ENCODE measurements around the gene PITRM1. TPM values are rescaled to one million over a fixed set of nuclear protein-coding genes. Genes with fewer than 3 reads are reported as not detected.

The PITRM1 gene
- polyA plus RNA-seq, 1 of the 3 experiments (the other 2 are of a cell fraction), result 79.6 TPM

- Histone ChIP-seq H3K27ac (ENCODE audit: low read depth in 2 of 2, low read length in 1 of 2) (no peak overlapping the region), H3K79me2 (ENCODE audit: insufficient read depth) (no peaks in the 10 kb centered on the region), H2AFZ (ENCODE audit: low read depth) (no peak overlapping the region), H3K4me1 (ENCODE audit: control insufficient read depth in 1 of 2, insufficient read depth in 2 of 2, low read depth in 1 of 2, low read length in 1 of 2) (no peaks in the 10 kb centered on the region; a peak in 1 of 4 replicates), H3K9ac (no peak overlapping the region), H3K36me3 (replicated peaks in 1 of 2; ENCODE audit: control insufficient read depth in 1 of 2, insufficient read depth in 2 of 2, low read length in 1 of 2) (peaks cover 59 to 95% of the 10 kb centered on the region in 2 experiments), H3K27me3 (ENCODE audit: insufficient read depth) (no peaks in the 10 kb centered on the region), H3K4me2 (no peak overlapping the region), H3K9me2 (no peaks in the 10 kb centered on the region), H3F3A (replicated peaks; ENCODE audit: insufficient read depth) (peaks cover 19% of the 10 kb centered on the region), H4K20me1 (ENCODE audit: insufficient read depth) (no peaks in the 10 kb centered on the region), H3K9me3 (no peaks in the 10 kb centered on the region), H3K4me3 (ENCODE audit: low read depth in 2 of 2, low read length in 1 of 2) (no peak overlapping the region)
- TF ChIP-seq ELF1 (IDR thresholded peaks at IDR 0.05) (no peak), EP300 (IDR thresholded peaks at IDR 0.05; ENCODE audit: borderline replicate concordance in 1 of 2, low read depth in 1 of 2, low read length in 1 of 2) (no peak)
- TF ChIP-seq, protein P1, sequence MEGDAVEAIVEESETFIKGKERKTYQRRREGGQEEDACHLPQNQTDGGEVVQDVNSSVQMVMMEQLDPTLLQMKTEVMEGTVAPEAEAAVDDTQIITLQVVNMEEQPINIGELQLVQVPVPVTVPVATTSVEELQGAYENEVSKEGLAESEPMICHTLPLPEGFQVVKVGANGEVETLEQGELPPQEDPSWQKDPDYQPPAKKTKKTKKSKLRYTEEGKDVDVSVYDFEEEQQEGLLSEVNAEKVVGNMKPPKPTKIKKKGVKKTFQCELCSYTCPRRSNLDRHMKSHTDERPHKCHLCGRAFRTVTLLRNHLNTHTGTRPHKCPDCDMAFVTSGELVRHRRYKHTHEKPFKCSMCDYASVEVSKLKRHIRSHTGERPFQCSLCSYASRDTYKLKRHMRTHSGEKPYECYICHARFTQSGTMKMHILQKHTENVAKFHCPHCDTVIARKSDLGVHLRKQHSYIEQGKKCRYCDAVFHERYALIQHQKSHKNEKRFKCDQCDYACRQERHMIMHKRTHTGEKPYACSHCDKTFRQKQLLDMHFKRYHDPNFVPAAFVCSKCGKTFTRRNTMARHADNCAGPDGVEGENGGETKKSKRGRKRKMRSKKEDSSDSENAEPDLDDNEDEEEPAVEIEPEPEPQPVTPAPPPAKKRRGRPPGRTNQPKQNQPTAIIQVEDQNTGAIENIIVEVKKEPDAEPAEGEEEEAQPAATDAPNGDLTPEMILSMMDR (IDR thresholded peaks at IDR 0.05), result no peak
- POLR2A ChIA-PET, result no interaction called here
- CTCF ChIA-PET, result no interaction called here
- DNase-seq, result no peak
- WGBS (ENCODE audit: low lambda C conversion rate), result 98% methylated on average over 8 of the region's 8 CpGs
Observed at GRCh38 chr10:3146289-3146688, 26.3 kb downstream of the PITRM1 start.

- peaks cover 61 to 91% of the 10 kb centered on the region in 2 experiments for H3K36me3 ChIP-seq (replicated peaks in 1 of 2; ENCODE audit: control insufficient read depth in 1 of 2, insufficient read depth in 2 of 2, low read length in 1 of 2)
Observed at GRCh38 chr10:3145366-3145765, 27.2 kb downstream of the PITRM1 start.

DNA sequence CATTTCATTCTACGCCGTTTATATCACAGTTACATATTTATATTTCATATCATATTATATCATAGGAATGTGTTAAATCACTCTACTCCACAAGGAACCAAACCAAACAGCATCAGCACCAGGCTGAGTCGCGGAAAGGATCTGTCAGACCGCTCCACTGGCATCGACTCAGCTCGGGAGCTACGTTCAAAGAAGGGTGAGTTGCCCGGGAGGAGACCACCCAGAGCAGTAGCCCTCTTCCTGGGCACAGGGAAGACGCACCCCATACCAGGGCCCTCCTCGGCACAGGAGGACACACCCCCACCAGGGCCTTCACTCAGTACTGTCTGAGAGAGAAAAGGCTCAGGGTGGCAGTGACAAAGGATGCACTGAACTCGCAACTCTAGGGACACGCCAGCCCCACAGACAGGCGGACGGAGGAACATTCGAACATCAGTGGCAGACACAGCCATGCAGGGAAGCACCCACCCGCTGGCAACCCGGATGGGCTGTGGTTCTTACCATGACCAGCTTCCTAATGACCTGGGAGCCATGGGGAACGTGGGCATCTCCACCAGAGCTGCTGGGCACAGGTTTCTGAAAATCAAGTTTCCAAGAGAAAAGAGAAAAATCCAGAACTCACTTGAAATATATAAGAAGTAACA lies 28.7 kb downstream of the PITRM1 start:
- H3K9ac ChIP-seq, result no peak overlapping the region
- no peaks in the 10 kb centered on the region for H3K27me3 ChIP-seq (ENCODE audit: insufficient read depth)
- H3K4me3 ChIP-seq (ENCODE audit: low read depth in 2 of 2, low read length in 1 of 2), result no peak overlapping the region
- H4K20me1 ChIP-seq (ENCODE audit: insufficient read depth), result no peaks in the 10 kb centered on the region
- H3K4me1 ChIP-seq (ENCODE audit: control insufficient read depth in 1 of 2, insufficient read depth in 2 of 2, low read depth in 1 of 2, low read length in 1 of 2), result no peaks in the 10 kb centered on the region; a peak in 1 of 4 replicates
- DNase-seq, result no peak
- no peaks in the 10 kb centered on the region for H3K9me3 ChIP-seq
- ChIA-PET POLR2A (no interaction called here), CTCF (interaction anchor here (0.9 kb wide), 1 partner anchor 53 kb away, joined by 3 read pairs; no protein-coding TSS in a partner anchor)
- no peak overlapping the region for H3K4me2 ChIP-seq
- peaks cover 63 to 91% of the 10 kb centered on the region in 2 experiments for H3K36me3 ChIP-seq (replicated peaks in 1 of 2; ENCODE audit: control insufficient read depth in 1 of 2, insufficient read depth in 2 of 2, low read length in 1 of 2)
- peaks cover 26% of the 10 kb centered on the region for H3F3A ChIP-seq (replicated peaks; ENCODE audit: insufficient read depth)
- WGBS (ENCODE audit: low lambda C conversion rate), result 97% methylated on average over 18 of the region's 19 CpGs
- no peak overlapping the region for H3K27ac ChIP-seq (ENCODE audit: low read depth in 2 of 2, low read length in 1 of 2)
- H3K9me2 ChIP-seq, result no peaks in the 10 kb centered on the region
- H3K79me2 ChIP-seq (ENCODE audit: insufficient read depth), result no peaks in the 10 kb centered on the region
- H2AFZ ChIP-seq (ENCODE audit: low read depth), result no peak overlapping the region
- no peak for TF ChIP-seq SMC3 (IDR thresholded peaks at IDR 0.05; ENCODE audit: low read depth, low read length)
- no peak for TF ChIP-seq YY1 (IDR thresholded peaks at IDR 0.05; ENCODE audit: low read depth)
- TF ChIP-seq RXRA (IDR thresholded peaks at IDR 0.05; ENCODE audit: borderline replicate concordance, low read depth), result no peak
- TF ChIP-seq FOXJ3 (CRISPR knock-in tag; IDR thresholded peaks at IDR 0.05), result no peak
- no peak for TF ChIP-seq GABPA (IDR thresholded peaks at IDR 0.05; ENCODE audit: low read depth)
- TF ChIP-seq, protein P2, sequence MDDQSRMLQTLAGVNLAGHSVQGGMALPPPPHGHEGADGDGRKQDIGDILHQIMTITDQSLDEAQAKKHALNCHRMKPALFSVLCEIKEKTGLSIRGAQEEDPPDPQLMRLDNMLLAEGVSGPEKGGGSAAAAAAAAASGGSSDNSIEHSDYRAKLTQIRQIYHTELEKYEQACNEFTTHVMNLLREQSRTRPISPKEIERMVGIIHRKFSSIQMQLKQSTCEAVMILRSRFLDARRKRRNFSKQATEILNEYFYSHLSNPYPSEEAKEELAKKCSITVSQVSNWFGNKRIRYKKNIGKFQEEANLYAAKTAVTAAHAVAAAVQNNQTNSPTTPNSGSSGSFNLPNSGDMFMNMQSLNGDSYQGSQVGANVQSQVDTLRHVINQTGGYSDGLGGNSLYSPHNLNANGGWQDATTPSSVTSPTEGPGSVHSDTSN (IDR thresholded peaks at IDR 0.05), result no peak
- no peak for TF ChIP-seq ZBTB33 (IDR thresholded peaks at IDR 0.05; ENCODE audit: borderline replicate concordance, low read depth)
- TF ChIP-seq USF1 (IDR thresholded peaks at IDR 0.05; ENCODE audit: borderline replicate concordance, low read depth), result no peak
- TF ChIP-seq, protein P1 (IDR thresholded peaks at IDR 0.05), result no peak
- TF ChIP-seq EP300 (IDR thresholded peaks at IDR 0.05; ENCODE audit: borderline replicate concordance in 1 of 2, low read depth in 1 of 2, low read length in 1 of 2), result no peak

More at GRCh38 chr10:3145366-3145765, 27.2 kb downstream of the PITRM1 start:
- no peaks in the 10 kb centered on the region for H3K79me2 ChIP-seq (ENCODE audit: insufficient read depth)
- H3K27me3 ChIP-seq (ENCODE audit: insufficient read depth), result no peaks in the 10 kb centered on the region
- TF ChIP-seq CHD2 (IDR thresholded peaks at IDR 0.05; ENCODE audit: low read length, partially characterized antibody), result no peak
- whole genome bisulfite sequencing (ENCODE audit: low lambda C conversion rate), result 97% methylated on average over 18 of the region's 18 CpGs
- H3F3A ChIP-seq (replicated peaks; ENCODE audit: insufficient read depth), result peaks cover 21% of the 10 kb centered on the region
- DNase-seq, result no peak
- CTCF ChIA-PET, result no interaction called here
- no peak overlapping the region for H3K27ac ChIP-seq (ENCODE audit: low read depth in 2 of 2, low read length in 1 of 2)
- H3K9ac ChIP-seq, result no peak overlapping the region
- H4K20me1 ChIP-seq (ENCODE audit: insufficient read depth), result no peaks in the 10 kb centered on the region
- POLR2A ChIA-PET, result no interaction called here
- H3K4me2 ChIP-seq, result no peak overlapping the region
- no peaks in the 10 kb centered on the region for H3K9me3 ChIP-seq
- H3K9me2 ChIP-seq, result no peaks in the 10 kb centered on the region
- no peaks in the 10 kb centered on the region; a peak in 1 of 4 replicates for H3K4me1 ChIP-seq (ENCODE audit: control insufficient read depth in 1 of 2, insufficient read depth in 2 of 2, low read depth in 1 of 2, low read length in 1 of 2)
- H2AFZ ChIP-seq (ENCODE audit: low read depth), result no peak overlapping the region
- no peak overlapping the region for H3K4me3 ChIP-seq (ENCODE audit: low read depth in 2 of 2, low read length in 1 of 2)
